ENCODE measurements around the gene SMAD9.

The SMAD9 gene

GRCh38 chr13:36796052-36796451 is 124.0 kb downstream of the SMAD9 start:
- TF ChIP-seq CTCF (IDR thresholded peaks at IDR 0.05; ENCODE audit: insufficient read depth, low read depth, low read length, missing control alignments), result no peak
- DNase-seq (ENCODE audit: low read depth), result no peak
- H3K4me3 ChIP-seq (ENCODE audit: low read depth, low read length), result no peak overlapping the region

GRCh38 chr13:36795463-36795862 is 124.6 kb downstream of the SMAD9 start:
- H3K4me3 ChIP-seq (ENCODE audit: low read depth, low read length), result no peak overlapping the region
- no peak for TF ChIP-seq CTCF (IDR thresholded peaks at IDR 0.05; ENCODE audit: insufficient read depth, low read depth, low read length, missing control alignments)
- no peak for DNase-seq (ENCODE audit: low read depth)

Measured in GM12865 (cell line).